GM21576 (cell line): ENCODE data around the gene PRR32.
"Not testable (repeated sequence)": the region's sequence is repeated elsewhere in the genome, so short reads cannot be mapped to it uniquely, and the experiment has no call there.

Experiments
- ATAC-seq: cut with Tn5 transposase; IDR thresholded peaks from one replicate; pipeline ENCODE4 v1.9.1; 2021; ENCODE audit warnings: mild to moderate bottlenecking, moderate library complexity; ENCODE audit not compliant: unreplicated experiment

PRR32 gene, protein sequence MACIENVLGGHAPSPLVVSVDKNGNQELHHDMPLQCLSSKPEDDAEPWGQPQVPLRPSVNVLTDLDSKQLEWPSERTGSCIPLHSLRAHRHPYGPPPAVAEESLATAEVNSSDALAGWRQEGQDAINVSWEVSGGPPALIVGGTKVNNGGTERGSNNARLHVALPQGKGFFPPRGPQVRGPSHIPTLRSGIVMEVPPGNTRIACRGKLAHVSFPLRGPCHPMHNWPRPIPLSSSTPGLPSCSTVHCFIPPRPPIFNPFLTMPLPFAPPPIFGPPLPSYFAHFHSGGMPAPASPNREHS

DNA sequence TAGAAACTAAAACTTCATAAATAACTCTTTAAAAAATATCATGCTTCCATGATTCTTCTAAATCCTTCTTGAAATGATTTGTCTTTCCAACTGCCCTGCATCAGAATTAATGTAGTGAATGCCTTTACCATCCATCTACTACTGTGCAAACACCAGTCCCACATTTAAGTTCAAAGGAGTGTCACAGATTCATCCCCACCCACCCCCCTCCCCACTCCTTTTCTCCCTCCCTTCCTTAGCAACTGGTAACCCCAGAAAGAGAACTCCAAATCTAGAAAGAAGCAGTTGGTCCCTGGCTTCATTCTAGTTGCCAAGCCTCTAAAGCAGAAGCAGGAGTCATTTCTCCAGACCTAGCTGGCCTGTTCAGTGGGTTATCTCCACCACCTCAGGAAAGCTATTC lies at the start of gene PRR32:
TSS of gene PRR32 (plus strand) at position 301 of the 400 bp plus-strand sequence. CDS start 115 bp downstream, outside the sequence.
- ATAC-seq: no peak

DNA sequence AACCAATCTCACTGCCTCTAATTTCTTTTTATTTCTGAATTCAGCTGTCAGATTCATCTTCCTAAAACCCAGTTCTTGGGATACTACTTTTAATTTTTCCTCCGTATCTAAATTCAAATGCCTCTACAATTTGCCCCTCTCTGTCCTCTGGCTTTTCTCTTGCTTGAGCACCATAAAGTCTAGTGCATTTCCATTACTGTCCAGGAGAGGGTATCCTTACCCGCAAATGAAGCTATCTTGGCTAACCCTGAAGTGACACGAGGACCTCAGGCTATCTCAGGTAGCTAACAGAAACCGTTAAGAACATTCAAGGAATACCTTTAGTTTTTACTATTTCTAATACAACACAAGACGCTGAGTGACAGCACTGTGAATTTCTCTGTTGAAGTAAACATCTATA lies 49.4 kb upstream of the PRR32 start:
- peak; percentile 75 for ATAC-seq

DNA sequence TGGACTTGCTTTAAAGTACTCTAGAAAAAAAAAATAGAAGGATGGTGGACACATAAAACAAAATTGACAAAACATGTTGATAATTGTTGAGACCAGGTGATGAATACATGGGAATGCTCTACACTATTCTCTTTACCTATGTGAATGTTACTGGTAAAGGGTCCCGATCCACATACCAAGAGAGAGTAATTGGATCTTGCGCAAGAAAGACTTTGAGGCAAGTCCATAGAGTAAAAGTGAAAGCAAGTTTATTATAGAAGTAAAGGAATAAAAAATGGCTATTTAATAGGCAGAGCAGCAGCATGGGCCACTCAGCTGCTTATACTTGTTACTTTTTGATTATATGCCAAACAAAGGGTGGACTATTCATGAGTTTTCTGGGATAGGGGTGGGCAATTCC lies 34.0 kb upstream of the PRR32 start:
- no peak for ATAC-seq

DNA sequence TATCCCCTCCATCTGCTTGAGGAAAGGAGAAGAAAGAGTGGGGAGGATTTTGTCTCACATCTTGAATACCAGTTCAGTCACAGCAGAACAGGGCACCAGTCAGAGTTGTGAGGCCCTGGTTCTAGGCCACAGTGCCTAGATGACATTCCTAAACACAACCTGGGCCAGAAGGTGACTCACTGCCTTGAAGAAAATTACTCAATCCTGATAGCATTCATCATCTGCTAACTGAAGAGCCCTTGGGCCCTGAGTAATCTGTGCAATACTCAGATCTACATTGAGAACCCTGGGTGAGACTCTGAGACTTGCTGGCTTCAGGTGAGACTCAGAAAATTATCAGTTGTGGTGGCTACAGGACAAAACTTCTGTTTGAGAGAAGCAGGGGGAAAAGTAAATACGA lies 20.5 kb upstream of the PRR32 start:
- ATAC-seq: no peak

DNA sequence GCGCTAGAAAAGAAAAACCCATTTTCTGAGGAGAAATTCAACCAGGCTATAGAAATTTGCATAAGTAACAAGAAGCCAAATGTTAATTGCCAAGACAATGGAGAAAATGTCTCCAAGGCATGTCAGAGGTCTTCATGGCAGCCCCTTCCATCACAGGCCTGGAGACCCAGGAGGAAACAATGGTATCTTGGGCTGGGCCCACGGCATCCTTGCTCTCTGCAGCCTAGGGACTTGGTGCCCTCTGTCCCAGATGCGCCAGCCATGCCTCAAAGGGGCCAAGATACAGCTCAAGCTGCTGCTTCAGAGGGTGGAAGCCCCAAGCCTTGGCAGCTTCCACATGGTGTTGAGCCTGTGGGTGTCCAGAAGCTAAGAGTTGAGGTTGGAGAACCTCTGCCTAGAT lies 12.7 kb upstream of the PRR32 start:
- ATAC-seq: not testable (repeated sequence)

DNA sequence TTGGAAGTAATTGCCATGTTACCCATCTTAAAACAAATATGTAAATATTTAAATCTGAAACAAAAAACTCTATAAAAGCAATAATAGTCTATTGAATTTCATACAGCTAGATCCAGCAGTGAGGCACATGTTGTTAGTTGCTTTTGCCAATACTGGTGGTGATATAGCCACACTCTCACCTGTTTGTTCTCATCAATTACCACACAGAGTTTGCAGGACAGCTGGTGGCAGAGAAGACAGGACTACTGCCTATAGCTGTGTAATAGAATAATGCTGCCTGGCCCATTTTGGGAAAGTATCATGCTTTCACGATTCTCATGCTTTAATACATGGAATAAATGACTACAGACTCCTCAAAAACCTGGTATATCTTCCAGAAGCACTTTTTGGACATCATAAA lies 3.7 kb upstream of the PRR32 start:
- ATAC-seq: no peak

DNA sequence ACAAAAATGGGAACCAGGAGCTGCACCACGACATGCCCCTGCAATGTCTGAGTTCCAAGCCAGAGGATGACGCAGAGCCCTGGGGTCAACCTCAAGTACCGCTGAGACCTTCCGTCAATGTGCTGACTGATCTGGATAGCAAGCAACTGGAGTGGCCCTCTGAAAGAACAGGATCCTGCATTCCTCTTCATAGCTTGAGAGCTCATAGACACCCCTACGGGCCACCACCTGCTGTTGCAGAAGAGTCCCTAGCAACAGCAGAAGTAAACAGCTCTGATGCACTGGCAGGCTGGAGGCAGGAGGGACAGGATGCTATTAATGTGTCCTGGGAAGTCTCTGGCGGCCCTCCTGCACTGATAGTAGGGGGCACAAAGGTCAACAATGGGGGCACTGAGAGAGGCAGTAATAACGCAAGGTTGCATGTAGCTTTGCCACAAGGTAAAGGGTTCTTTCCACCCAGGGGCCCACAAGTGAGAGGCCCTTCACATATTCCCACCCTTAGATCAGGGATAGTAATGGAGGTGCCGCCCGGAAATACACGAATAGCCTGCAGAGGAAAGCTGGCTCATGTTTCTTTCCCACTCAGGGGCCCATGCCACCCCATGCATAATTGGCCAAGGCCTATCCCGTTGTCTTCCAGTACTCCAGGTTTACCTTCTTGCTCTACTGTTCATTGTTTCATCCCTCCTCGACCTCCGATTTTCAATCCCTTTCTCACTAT lies 1.3 kb downstream of the PRR32 start:
- ATAC-seq: no peak

DNA sequence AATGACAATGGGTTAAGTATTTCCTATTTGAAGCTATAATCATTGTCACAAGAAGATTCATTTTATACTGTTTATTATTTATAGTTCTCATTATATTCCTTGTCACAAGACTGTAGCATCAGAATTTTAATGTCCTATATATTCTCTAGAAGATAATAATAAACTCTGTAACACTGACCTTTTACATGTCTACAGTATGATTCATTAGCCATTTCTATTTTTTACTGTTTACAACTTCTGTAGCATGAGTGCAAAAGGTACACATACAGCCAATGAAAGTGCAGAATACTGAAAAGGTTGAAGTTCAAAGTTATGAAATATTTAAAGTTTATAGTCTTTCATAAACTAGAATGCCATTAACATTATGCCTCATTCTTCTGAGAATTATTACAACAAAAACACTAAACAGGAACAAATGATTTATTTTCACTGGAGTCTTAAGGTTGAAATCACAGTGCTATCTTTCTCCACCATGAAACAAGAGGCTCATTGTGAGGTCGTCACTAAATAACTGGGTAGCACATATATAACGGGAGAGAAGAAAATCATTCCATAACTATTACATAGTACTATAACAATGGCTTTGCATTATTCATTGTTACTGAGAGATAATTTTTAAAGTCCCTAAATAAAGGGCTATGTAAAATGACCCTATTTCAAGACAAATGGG lies 4.9 kb downstream of the PRR32 start:
- ATAC-seq: no peak

DNA sequence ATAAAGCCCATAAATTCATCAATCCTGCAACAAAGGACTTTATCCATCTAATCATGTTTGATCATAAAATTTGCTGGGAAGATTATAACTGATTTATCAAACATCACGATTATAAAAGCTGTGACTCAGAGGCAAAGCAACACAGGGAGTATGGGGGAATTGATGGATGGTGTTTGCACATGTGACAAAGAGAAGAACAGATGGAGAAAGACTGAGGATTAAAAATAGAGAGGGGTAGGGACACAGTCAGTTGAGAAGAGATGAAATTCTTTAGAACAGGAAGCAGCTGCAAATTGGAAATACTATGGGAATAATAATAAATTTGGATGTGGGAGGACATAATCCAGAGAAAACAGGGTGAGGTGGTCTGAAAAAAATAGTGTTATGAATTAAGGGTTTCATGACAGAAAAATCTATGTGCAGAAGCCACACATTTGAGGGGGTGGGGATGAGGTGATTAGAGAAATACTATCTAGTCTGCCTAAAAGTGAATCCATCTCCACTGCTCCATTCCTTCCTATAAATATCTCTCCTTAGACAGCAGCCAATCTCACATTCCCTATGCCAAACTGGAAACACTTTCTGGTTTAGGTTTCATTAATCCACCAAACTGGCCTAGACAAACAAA lies 6.2 kb downstream of the PRR32 start:
- ATAC-seq: no peak

DNA sequence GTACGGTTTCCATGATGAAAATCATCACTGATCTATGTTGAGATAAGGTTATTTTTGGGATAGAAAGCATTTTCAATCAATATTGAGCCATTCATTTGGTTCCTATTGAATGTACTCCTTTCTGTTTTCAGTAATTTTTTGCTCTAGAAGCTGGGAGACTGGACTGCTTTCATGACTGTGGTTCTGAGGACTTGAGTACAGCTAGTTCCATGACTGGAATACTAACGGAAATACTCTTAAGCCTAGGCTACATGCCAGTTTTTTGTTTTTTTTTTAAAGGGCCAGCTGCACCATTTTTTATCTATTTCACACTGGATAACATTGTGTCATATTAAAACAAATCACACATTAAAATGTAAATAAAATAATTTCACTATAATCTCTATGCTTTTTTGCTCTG lies 16.7 kb downstream of the PRR32 start:
- ATAC-seq: no peak

DNA sequence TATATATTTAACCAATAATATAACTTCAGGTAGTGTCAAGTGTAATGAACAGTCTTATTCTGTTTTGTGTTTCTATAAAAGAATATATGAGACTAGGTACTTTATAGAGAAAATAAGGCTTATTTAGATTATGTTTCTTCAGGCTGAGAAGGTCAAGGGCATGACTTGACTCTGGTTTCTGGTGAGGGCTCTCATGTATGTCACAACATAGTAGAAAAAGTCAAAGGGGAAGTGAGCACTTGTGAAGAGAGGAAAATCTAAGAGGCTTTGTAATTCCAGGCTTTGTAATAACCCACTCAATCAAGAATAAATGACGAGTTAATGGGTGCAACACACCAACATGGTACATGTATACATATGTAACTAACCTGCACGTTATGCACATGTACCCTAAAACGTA lies 27.6 kb downstream of the PRR32 start:
- ATAC-seq: no peak

DNA sequence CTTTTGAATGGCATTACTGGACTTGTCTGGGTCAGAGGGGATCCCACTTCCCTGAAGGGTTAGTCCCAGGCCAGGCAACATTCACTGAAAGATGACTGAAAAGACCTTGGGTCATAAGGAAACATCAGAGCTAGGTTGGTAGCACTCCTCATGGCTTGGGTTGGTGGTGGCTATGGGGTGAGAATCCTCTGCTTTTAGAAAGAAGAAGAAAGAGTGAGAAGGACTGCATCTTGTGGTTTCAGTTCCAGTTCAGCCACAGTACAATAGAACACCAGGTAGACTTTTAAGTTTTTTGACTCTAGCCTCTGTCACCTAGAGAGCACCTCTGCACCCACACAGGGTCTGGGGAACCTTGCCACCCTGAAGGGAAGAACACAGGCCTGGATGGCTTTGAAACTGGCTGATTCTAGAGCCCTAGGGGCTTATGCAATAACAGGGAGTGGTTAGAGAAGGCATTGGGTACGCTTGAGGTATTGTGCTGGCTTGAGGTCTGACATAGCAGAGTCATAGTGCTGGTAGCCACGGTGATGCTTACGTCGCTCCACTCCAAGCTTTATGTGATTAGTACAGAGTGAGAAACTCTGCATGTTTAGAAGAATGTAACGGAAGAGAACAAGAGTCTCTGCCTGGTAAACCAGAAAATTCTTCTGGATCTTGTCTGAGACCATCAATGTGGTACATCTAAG lies 36.5 kb downstream of the PRR32 start:
- no peak for ATAC-seq
